ENCODE data around the gene KIF1A.

GRCh38 chr2:240795916-240796510 is 24.0 kb downstream of the KIF1A start:
- TF ChIP-seq EZH2 (IDR thresholded peaks at IDR 0.05; ENCODE audit: borderline replicate concordance), result no peak
- no peak for TF ChIP-seq EZH2phosphoT487 (IDR thresholded peaks at IDR 0.05; ENCODE audit: low read depth, severe bottlenecking, unreplicated experiment)
- no peak for TF ChIP-seq CTCF (IDR thresholded peaks at IDR 0.05; ENCODE audit: poor library complexity)

Measured in hepatocyte (in vitro differentiated cells).